ENCODE measurements around the gene GDPD2.

Gene GDPD2

GRCh38 chrX:70478526-70479245 is 55.6 kb downstream of the GDPD2 start:
- Mint-ChIP-seq H3K27me3 (no peaks in the 10 kb centered on the region), H3K4me1 (no peaks in the 10 kb centered on the region), H3K4me3 (no peak overlapping the region), H3K36me3 (peaks cover 5% of the 10 kb centered on the region), H3K9me3 (no peaks in the 10 kb centered on the region), H3K27ac (no peak overlapping the region)
- ATAC-seq: no peak

GRCh38 chrX:70479247-70479921 is 56.3 kb downstream of the GDPD2 start:
- H3K27ac Mint-ChIP-seq: no peak overlapping the region
- H3K9me3 Mint-ChIP-seq: no peaks in the 10 kb centered on the region
- no peak for ATAC-seq

GRCh38 chrX:70479922-70480659 is 57.0 kb downstream of the GDPD2 start:
- no peaks in the 10 kb centered on the region for H3K4me1 Mint-ChIP-seq

More at GRCh38 chrX:70479247-70479921, 56.3 kb downstream of the GDPD2 start:
- H3K27me3 Mint-ChIP-seq: no peaks in the 10 kb centered on the region
- H3K36me3 Mint-ChIP-seq: peaks cover 5% of the 10 kb centered on the region
- H3K4me1 Mint-ChIP-seq: no peaks in the 10 kb centered on the region
- no peak overlapping the region for H3K4me3 Mint-ChIP-seq

GRCh38 chrX:70480660-70481018 is 57.5 kb downstream of the GDPD2 start:
- Mint-ChIP-seq H3K27me3 (no peaks in the 10 kb centered on the region), H3K27ac (no peak overlapping the region), H3K36me3 (peaks cover 5% of the 10 kb centered on the region), H3K4me3 (no peak overlapping the region), H3K9me3 (no peaks in the 10 kb centered on the region), H3K4me1 (no peaks in the 10 kb centered on the region)
- no peak for ATAC-seq

More at GRCh38 chrX:70479922-70480659, 57.0 kb downstream of the GDPD2 start:
- Mint-ChIP-seq H3K36me3 (peaks cover 5% of the 10 kb centered on the region), H3K9me3 (no peaks in the 10 kb centered on the region), H3K27ac (no peak overlapping the region), H3K4me3 (no peak overlapping the region), H3K27me3 (no peaks in the 10 kb centered on the region)
- no peak for ATAC-seq

- H3K4me3 Mint-ChIP-seq: no peak overlapping the region
- no peak for ATAC-seq
- no peaks in the 10 kb centered on the region for H3K27me3 Mint-ChIP-seq
- no peaks in the 10 kb centered on the region for H3K9me3 Mint-ChIP-seq
- H3K27ac Mint-ChIP-seq: no peak overlapping the region
- H3K36me3 Mint-ChIP-seq: peaks cover 5% of the 10 kb centered on the region
- no peaks in the 10 kb centered on the region for H3K4me1 Mint-ChIP-seq
These were observed 58.6 kb downstream of the GDPD2 start for GRCh38 chrX:70481471-70482270.

- no peak for ATAC-seq
- H3K4me1 Mint-ChIP-seq: no peaks in the 10 kb centered on the region
- no peaks in the 10 kb centered on the region for H3K9me3 Mint-ChIP-seq
- H3K27ac Mint-ChIP-seq: no peak overlapping the region
- no peaks in the 10 kb centered on the region for H3K27me3 Mint-ChIP-seq
- H3K4me3 Mint-ChIP-seq: no peak overlapping the region
- peaks cover 5% of the 10 kb centered on the region for H3K36me3 Mint-ChIP-seq
These were observed 59.2 kb downstream of the GDPD2 start for GRCh38 chrX:70482300-70482699.

Measured in stimulated activated memory B cell treated with anti-CD40 and anti-IgM and Interleukin-4, amounts not matched to agents 10 μg/mL and 1 μg/mL and 100 μg/mL, for 72 hours (primary cell).